ENCODE results near the gene SYDE1.
A peak's percentile ranks its signal among the peaks of the same experiment; 100 is the strongest.

- TF ChIP-seq CTCF (conservative IDR thresholded peaks at IDR 0.05 in 1 of 2, IDR thresholded peaks at IDR 0.05 in 1 of 2; ENCODE audit: extremely low read depth in 1 of 2, insufficient read depth in 1 of 2, low read depth in 1 of 2, low read length in 2 of 2) (peak; percentile 70 to 81), EZH2 (IDR thresholded peaks at IDR 0.05; ENCODE audit: borderline replicate concordance, low read length) (no peak)
Observed at GRCh38 chr19:15154002-15154612, 46.9 kb downstream of the SYDE1 start.

Measured in mammary epithelial cell (primary cell).